Activated CD4-positive, CD25-positive, alpha-beta regulatory T cell treated with anti-CD3 and anti-CD28 coated beads, Interleukin-2, amount 50 U/mL, for 24 hours (primary cell): ENCODE data around the gene C10orf90.

Experiments
- ATAC-seq, 2 donors: fragments of 150-1000 bp; cut with Tn5 transposase; one replicate each; pipeline ENCODE4 v1.10.0; 2021; ENCODE audit warnings: mild to moderate bottlenecking in 1 of 2, moderate library complexity in 1 of 2

C10orf90 gene

DNA sequence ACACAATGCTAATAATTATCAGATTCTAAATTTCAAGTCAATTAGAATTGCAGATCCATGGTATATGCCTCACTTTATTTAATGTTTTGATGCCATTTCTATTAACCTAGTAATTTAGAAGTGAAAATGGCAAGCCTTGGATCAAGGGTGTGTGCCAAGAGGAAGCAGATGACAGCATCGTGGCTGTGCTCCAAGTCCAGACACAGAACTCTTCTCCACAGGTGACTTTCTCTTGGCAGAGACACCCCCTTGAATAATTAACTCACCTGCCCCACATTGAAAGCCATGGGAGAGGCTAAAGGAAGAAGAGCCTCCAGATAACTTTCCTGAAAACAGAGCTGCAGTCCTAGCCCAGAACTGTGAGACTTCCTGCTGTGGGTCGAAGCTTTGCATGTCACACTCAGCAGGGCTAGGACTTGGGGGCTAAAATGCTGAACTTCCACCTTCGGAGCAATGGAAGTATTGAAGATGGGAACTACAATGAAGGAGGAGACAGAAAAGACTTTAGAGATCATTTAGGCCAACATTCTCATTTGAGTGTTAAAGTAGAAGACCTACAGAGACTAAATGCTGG is 996 bp upstream of the C10orf90 start:
- no peak for ATAC-seq

DNA sequence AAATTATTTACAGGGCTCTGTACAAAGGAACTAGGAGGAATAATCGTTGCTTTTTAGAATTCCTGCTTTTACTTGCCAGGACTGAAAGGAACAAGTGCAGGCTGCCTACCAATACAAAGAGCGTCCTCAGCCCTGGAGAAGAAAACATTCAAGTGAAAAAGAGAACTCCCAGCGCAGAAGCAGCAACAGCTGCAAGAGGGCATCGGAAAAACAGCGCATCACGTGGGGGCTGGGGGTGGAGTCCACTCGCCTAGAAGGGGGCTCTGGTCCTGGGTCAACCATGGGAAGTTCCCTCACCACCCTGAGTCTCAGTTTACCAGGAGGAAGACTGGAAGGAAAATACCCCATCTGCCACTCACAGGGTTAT is 385 bp upstream of the C10orf90 start:
- no peak for ATAC-seq

DNA sequence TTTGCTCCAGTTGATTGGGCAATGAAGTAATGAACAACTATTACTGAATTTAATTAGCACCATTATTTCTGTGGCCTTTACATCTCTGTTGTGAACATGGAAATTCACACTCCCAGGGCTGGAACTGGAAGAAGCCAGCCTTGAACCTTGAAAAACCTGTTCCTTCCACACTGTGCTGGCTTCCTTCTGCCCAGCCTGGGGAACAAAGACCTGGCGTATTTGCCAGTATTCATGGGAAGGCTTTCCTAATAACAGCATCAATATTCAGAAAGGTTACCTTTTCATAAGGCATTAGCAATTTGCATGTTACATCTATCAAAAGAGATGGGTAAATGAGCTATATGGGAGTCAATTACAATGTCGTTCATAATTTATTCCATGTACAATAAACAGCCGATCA is 1.3 kb downstream of the C10orf90 start:
- no peak for ATAC-seq

DNA sequence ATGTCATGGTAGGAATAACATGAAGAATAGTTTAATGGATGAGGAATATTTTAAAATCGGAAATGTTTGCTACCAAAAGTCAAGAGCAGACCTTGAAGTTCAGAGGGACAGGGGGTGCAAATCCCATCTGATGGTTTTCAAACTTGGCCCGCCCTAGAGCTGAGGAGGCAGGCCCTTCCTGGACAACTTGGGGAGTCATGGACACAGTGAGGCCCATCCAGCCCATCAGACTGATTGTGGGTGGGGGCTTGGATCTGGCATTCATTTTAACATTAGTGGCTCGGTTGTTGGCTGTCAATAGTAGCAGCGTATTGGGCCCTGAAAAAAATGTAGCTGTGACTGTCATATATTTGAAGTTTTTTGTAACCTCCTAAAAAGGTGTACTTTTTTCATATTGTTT is 2.0 kb downstream of the C10orf90 start:
- no peak for ATAC-seq

DNA sequence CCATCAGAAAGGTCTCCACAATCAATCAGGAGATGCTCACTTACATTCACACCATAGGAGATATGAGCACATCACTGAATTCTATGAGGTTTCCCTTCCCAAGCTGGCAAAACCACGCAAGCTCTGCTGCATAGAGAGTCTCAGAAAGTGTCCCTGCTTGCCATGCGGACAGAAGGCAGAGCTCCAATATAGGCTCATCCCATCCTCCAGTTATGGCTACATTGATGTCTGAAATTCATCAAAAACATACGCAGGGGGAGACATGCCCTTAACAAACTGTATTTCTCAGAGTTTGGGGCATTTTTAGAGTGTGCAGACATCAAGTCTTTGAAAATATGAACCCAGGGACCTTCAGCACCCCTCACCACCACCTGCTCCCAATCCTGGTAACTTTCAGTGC is 2.9 kb downstream of the C10orf90 start:
- ATAC-seq, result no peak

DNA sequence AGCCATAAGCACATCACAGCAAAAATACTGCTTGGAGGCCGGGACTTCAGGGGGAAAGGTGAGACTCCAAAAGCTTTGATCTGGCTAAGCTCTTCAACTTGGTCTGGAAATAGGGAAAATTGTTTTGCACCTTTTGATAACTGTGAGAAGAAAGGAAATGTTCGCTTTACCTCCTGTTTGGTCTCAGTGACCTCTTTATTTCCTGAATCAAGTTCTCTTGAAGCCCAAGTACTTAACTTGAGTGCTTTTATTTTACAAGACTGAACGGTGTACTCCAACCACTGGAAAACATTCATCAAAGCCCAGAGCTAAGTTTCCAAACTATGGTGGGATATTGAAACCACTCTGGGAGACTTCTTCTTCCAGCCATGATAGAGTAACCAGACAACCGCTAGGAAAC is 5.3 kb downstream of the C10orf90 start:
- no peak for ATAC-seq

DNA sequence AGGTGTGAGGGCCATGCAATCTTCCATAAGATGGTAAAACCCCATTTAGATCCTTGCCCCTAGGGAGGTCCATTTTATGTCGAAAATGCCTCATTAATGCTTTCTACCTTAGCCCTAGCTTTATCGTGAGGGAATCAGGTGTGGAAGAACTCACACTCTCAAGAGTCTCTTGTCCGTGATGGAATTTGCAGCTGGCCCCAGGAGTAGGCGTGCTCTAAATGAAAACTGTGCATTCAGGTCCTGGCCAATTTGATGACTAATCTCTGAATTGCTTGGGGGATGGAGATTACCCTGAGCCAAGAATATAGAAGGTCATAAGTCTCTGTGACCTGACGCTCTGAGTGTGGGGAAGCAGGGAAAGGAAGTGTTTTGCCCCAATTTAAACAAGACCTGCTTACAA is 6.6 kb downstream of the C10orf90 start:
- ATAC-seq, result peak in 1 of 2 donors; percentile 27

DNA sequence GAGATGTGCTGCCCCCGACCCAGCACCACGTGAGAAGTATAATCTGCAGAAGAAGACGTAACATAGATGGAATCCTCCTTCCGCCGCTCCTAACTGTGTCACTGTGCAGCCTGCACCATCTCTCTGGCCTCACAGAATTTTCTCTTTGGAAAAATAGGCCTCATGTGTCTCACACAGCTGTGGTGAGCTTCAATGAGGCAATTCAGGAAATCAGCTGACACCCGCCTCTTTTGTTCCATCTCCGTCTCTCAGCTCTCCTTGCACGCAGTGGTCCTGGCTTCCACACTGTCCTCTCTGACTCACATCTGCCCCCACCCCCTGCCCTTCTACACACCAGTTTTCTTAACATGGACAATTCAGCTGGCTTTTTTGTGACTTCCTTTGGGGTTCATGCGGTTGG is 7.2 kb downstream of the C10orf90 start:
- peak in 1 of 2 donors; percentile 20 for ATAC-seq

DNA sequence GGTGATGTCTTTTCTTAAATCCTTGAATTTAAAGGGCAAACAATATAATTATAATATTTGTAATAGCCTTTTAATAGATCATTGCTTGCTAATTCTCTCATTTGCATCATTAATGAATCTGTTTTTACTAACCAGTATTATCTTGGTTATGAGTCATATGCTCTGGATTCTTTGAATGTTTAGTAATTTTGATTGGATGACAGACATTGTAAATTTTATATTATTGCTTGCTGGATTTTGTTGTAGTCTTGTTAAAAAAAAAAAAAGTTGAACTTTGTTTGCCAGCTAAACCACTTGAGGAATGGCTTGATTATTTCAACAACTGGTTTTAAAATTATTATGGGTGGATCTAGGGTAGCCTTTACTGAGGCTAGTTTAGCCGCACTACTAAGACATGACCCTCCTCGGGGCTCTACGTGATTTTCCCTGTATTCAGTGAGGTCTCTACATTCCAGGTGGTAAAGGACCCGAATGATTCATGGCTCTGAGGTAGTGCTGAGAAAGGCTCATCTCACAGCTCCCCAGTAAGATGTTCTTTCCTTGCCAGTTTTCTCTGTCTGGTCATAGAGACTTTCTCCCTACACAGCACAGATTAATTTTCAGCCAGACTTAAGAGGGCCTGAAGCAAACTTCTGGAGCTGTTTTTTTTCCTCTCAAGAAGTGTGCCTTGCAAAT is 8.5 kb downstream of the C10orf90 start:
- ATAC-seq, result no peak

DNA sequence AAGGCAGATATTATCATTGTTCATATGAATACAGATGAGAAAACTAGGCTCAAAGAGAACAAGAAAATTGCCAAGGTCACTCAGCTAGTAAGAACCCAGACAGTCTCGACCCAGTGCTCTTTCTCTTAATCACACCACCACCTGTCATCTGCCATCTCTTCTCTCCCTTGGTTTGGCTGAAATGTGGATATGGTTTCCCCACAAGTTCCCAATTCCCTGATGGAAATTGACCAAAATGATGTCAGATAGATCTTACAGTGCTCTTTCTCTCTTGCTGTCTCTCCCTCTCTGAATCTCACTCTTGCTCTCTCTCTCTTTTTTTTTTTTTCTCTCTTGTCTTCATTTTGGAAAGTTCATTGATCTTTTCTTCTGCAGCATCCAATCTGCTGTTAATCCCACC is 9.1 kb downstream of the C10orf90 start:
- ATAC-seq, result no peak

DNA sequence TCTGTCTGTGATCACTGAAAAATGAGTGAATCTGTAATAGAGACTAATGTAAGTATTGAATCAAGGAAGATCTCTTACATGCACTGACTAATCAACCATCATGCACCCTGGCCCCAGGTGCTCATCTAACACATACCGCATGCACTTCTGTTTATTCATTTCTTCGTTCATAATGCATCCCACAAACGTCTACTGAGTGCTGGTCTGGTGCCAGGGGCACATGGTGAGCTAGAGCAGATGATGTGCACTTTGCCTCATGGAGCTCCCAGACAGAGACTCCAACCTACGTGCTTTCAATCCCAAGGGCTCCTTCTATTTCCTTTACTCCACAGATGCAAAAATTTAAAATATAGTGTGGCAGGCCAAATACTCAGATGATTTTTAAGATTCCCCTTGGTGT is 10.7 kb downstream of the C10orf90 start:
- no peak for ATAC-seq

DNA sequence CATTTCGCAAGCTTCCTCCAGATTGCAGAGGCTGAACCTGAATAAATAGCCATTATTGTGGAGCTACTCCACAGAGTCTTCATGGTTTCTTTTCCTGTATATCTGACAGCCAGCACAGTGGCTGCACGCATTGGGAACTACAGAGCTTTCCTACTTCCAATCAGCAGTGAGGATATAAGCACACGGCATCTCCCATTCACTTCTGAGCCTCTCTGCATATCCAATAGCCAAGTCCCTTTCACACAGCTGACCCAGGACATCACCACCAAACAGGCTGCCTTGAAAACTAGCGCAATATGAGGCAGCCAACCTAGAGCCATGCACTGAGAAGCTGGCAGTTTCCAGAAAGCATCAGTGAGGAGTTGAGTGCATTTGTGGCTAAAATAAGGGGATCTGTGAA is 11.6 kb downstream of the C10orf90 start:
- ATAC-seq, result no peak

DNA sequence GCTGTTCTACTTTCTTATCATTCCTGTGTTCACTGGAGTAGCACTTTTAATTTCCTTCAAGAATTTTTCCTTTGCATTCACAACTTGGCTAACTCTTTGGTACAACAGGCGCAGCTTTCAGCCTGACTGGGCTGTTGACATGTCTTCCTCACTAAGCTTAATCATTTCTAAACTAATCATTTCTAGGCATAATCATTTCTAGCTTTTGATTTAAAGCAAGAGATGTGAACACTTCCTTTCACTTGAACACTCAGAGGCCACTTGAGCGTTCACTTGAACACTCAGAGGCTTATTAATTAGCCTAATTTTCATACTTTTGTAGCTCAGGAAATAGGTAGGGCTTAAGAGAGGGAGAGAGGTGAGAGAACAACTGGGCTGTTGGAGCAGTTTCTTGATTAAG is 15.9 kb downstream of the C10orf90 start:
- peak; percentile 53 to 54 for ATAC-seq

DNA sequence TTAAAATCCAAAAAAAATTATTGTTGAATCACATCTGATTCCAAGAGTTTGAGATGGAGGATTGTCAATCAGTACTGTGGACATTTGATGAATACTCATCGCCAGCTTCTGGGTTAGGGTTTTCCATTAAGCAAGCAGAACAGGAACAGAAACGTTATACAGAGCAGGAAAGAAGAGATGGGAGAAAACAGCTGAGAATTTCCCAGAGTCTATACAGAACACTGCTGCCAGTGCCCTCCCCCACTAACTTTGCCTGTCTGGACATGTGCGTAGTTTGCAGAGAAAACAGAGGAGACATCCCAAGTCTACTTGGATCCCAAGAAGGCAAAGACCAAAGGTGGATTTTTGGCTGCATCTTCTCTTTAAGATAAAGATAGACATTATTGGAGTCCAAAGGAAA is 19.0 kb downstream of the C10orf90 start:
- no peak for ATAC-seq

DNA sequence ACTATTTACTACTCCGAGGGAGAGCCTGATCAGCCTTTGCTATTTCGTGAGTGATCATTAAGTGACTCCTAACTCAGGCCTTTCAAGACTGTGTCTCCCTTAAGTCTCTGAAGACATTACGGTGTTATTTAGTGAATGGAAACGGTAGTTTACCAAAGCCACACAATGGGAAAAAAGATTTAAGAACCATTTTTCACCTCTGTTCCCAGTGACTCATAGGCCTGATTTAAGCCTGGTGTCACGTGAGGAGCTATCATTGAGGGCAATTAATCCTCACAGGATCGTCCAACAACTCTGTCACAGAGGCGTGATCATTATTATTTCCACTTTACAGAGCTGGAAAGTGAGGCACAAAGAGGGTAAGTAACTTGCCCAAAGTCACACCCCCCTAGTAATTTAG is 20.3 kb downstream of the C10orf90 start:
- ATAC-seq, result no peak

DNA sequence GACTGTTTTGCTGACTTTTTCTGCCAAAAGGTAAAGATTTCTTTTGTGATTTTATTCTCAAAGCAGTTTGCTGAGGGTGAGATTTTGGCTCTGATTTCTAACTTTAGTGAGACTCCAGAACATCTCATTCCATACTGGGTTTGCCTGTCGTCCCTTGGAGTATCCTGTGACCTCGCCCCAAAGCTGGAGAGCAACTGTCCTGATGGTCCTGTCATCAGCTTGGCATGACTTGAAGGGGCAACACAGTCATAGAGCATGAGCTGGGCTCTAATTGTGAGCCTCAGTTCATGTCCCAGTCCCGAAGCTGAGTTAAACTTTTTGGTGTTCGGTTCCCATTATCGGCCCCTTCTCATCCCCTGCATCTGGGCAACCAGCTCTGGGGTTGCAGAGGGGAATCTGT is 23.4 kb downstream of the C10orf90 start:
- ATAC-seq, result no peak

DNA sequence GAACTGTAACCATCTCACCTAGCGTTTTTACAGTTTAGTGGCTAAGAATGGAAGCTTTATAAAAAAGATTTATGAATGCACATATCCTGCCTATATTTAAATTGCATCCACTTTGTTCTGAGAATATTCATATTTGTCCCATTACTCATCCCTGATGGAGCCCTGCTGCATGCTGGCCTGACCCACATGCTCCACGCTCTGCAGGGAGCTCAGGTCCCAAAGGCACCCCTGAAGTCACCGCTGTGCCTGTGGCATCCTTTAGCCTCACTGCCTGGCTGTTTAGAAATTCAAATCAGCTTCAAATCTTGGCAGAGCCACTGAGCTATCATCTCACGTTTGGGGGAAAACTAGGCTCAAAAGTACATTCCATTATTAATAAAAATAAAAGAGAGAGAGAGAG is 24.4 kb downstream of the C10orf90 start:
- ATAC-seq, result no peak

DNA sequence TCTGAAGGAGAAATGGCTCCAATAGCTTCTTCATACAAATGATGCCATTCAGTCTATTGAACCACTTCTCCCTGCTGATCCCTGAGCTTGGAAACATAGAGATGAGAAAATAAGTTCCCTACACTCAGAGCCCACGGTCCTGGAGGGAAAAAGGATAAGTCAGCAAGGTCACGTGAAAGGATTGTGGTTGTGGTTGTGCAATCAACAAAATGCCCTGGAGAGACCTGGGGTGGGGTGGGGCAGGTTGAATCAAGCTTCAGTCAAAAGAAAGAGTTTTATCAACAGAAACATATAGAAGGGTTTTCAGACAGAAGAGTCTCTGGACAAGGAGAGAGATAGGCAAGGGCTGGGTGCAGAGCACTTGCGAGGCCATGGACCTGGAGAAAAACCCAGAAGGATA is 30.1 kb downstream of the C10orf90 start:
- no peak for ATAC-seq

DNA sequence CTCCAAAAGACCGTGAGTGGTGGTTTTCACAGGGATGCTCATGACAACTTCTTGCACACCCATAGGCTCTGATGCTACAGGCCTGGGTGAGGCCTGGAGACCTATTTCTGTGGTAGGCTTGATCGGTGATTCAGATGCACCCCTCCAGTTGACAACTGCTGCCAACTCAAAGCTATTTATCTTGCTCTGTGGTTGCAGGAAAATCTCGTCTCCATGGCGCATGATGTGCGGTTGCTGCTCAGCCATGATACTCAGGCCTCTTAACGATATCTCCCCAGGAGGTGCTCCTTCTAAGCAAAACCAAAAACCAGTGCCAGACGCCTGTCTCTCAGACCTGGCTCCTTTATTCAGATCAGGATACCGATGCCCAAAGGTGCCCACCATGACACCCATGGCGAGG is 31.4 kb downstream of the C10orf90 start:
- ATAC-seq, result no peak

DNA sequence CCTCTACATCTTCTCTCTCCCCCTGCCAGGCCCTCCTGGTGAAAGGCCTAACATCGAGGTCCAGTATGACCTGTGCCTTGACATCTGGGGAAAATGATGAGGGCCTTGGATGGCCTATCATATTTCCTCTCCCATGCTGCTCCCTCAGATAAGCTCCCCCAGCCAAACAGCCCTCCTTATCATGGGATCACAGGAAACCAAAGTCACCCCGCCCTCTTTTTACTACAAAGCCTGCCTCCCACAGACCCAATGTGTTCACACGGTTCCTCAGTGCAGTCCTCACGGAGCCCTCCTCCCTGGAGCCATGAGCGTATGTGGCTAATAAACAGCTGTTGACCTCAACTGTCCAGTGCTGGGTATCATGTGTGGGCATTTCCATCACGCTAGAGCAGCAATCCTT is 32.0 kb downstream of the C10orf90 start:
- ATAC-seq, result no peak

DNA sequence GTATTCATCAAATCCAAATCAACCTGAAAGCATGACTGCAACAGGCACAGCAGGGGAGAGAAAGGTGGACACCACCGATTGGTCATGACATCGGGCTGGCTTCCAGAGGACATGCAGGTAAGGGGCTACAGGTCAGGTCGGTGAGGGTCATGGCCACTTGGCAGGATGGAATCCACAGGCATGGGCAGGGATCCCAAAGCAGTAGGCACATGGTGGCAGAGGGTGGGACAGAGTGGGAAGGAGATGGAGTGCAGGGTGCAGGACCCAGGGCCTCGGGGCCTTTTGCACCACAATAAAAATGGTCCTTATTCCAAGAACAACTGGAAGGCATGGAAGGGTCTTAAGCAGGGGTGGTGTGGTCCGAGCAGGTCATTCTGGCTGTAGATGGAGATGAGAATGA is 33.0 kb downstream of the C10orf90 start:
- no peak for ATAC-seq

DNA sequence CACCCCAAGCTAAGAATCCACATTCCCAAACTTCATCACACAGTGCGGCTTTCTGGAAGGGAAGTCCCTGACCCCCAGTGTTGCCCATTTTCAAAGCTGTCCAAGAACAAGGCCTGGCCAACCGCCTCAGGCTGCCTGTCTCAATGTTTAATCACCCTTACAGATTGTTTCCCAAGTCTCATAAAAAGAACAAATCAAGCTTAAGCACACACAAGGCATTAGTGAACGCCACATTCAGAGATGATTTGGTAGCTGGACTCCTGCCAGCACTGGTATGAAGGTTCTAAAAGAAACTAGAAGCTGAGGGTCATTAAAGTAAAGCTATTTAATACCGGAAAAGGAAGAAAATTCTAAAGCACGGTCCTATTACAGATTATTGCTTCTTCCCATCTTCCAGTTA is 35.6 kb downstream of the C10orf90 start:
- no peak for ATAC-seq

DNA sequence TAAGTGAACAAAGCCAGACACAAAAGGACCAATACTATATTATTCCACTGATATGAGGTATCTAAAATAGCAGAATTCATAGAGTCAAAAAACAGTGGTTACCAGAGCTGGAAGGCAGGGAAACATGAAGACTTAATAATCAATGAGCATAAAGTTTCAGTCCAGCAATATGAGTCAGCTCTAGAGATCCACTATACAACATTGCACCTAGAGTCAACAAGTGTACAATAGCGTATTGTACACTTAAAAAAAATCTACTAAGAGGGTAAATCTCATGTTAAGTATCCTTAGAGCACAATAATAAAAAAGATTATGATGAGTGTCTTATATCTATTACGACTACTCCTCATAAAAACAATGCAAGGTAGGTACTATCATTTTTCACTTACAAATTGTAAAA is 36.1 kb downstream of the C10orf90 start:
- ATAC-seq, result no peak

DNA sequence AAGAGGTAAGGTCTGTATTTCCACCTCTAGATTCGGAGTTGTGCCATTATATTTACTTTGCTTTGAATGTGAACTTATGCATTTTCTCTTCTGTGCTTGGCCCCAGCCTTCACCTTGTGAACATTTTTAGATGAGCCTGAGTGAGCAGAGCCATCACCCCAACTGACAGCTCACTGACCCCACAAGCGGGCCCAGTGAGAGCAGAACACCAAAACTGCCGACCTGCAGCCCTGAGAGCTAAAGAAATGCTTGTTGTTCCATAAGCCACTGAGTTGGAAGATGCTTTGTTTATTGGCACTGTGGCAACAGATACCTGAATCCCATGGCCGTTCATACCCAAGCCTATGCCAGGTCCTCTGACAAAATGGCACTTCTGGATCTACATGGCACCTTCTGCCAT is 37.8 kb downstream of the C10orf90 start:
- no peak for ATAC-seq

DNA sequence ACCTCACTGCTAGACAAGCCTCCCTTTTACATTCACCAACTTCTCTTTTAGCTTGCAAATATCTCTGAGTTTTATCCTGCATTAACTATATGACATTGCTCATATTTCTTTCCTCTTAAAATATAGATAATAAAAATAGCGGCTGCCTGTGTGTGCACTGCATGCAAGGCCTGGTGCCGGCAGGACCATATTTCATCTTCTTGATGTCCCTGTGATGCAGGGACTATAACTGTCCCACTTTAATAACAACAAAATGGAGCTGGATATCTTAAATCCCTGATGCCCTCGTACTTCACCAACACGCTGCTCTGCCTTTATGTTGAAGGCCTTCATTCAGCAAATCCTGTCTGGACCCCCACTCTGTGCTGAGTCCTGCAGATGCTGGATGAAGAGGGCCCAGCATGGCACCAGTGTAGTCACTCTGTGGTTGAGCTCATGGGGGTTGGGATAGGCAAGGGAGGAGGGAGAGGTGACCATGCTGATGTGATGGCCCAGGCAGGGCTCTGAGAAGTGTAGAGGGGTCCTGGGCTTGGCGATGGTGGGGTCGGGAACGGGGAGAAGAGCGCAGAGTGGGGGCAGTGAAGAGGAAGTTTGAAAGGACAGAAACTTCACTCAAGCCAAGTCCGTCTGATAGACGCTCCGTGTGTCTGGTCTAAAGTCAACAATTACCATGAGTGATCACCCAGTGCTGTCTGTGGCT is 40.4 kb downstream of the C10orf90 start:
- no peak for ATAC-seq
